Loucy (cell line): ENCODE results near the gene PRSS56.

Experiments
- H2AFZ ChIP-seq: fragments of 200-600 bp; sonication (generic); 2 replicates; pipeline ENCODE4 v1.6.0; 2016; ENCODE audit warnings: antibody characterized with exemption, mild to moderate bottlenecking, low read length, moderate library complexity
- H3F3A ChIP-seq: fragments of 200-600 bp; 2 replicates; pipeline ENCODE4 v1.6.0; 2016; ENCODE audit warnings: antibody characterized with exemption, low read depth, mild to moderate bottlenecking
- H3K27me3 ChIP-seq: fragments of 200-600 bp; sonication (generic); 2 replicates; pipeline ENCODE4 v1.6.1; 2014; ENCODE audit warnings: low read length, mild to moderate bottlenecking; ENCODE audit not compliant: insufficient read depth, poor library complexity, severe bottlenecking
- H3K36me3 ChIP-seq: fragments of 200-600 bp; sonication (generic); 2 replicates; pipeline ENCODE4 v1.6.1; 2016; ENCODE audit warnings: low read length; ENCODE audit not compliant: insufficient read depth
- H3K4me1 ChIP-seq: fragments of 200-600 bp; sonication (generic); 2 replicates; pipeline ENCODE4 v1.5.1; 2014; ENCODE audit warnings: low read length, mild to moderate bottlenecking; ENCODE audit not compliant: insufficient read depth, poor library complexity, severe bottlenecking
- H3K4me2 ChIP-seq: fragments of 200-600 bp; sonication (generic); 2 replicates; pipeline ENCODE4 v1.6.0; 2014; ENCODE audit warnings: antibody characterized with exemption, low read length, low read depth, mild to moderate bottlenecking; ENCODE audit not compliant: poor library complexity, severe bottlenecking
- H3K4me3 ChIP-seq: fragments of 200-600 bp; sonication (generic); 2 replicates; pipeline ENCODE4 v1.5.1; 2014; ENCODE audit warnings: low read length, mild to moderate bottlenecking, mixed read lengths; ENCODE audit not compliant: poor library complexity, severe bottlenecking
- H3K79me2 ChIP-seq: fragments of 200-600 bp; sonication (generic); 2 replicates; pipeline ENCODE4 v1.6.1; 2014; ENCODE audit warnings: low read length; ENCODE audit not compliant: insufficient read depth
- H3K9ac ChIP-seq: fragments of 200-600 bp; sonication (generic); 2 replicates; pipeline ENCODE4 v1.6.0; 2014; ENCODE audit warnings: mild to moderate bottlenecking, low read depth, low read length, moderate library complexity; ENCODE audit not compliant: poor library complexity, severe bottlenecking
- H3K9me2 ChIP-seq: fragments of 200-600 bp; sonication (generic); replicated peaks from 2 replicates; pipeline ENCODE4 v1.6.1; 2016; ENCODE audit warnings: low read depth, low read length, mixed read lengths
- H3K9me3 ChIP-seq: fragments of 200-600 bp; sonication (generic); 2 replicates; pipeline ENCODE4 v1.6.1; 2014; ENCODE audit warnings: mild to moderate bottlenecking, antibody characterized with exemption, low read length, low read depth; ENCODE audit not compliant: insufficient read depth
- H4K20me1 ChIP-seq: fragments of 200-600 bp; sonication (generic); 2 replicates; pipeline ENCODE4 v1.6.0; 2014; ENCODE audit warnings: antibody characterized with exemption, low read length, mild to moderate bottlenecking; ENCODE audit not compliant: insufficient read depth, poor library complexity, severe bottlenecking
- CTCF ChIP-seq: fragments of 200-600 bp; sonication (generic); conservative IDR thresholded peaks from 2 replicates; pipeline ENCODE4 v1.5.1; 2014; ENCODE audit warnings: mild to moderate bottlenecking, antibody characterized with exemption, low read length
- EZH2phosphoT487 ChIP-seq: fragments of 200-600 bp; IDR thresholded peaks from 2 replicates; pipeline ENCODE4 v1.6.1; 2018; ENCODE audit warnings: antibody characterized with exemption, mild to moderate bottlenecking, moderate library complexity, borderline replicate concordance

PRSS56 gene

GRCh38 chr2:232495292-232495691, 24.9 kb upstream of the PRSS56 start:
- no peak for TF ChIP-seq CTCF
- no peak for TF ChIP-seq EZH2phosphoT487
- no peaks in the 10 kb centered on the region for H3K27me3 ChIP-seq
- no peaks in the 10 kb centered on the region for H3K4me1 ChIP-seq
- H3K9me2 ChIP-seq: no peaks in the 10 kb centered on the region
- no peaks in the 10 kb centered on the region for H3K36me3 ChIP-seq
- H3K79me2 ChIP-seq: no peaks in the 10 kb centered on the region
- no peak overlapping the region for H3K9ac ChIP-seq
- H3K4me2 ChIP-seq: no peak overlapping the region
- no peak overlapping the region for H3K4me3 ChIP-seq
- H4K20me1 ChIP-seq: no peaks in the 10 kb centered on the region
- H3K9me3 ChIP-seq: no peaks in the 10 kb centered on the region
- H3F3A ChIP-seq: no peaks in the 10 kb centered on the region
- no peak overlapping the region for H2AFZ ChIP-seq

GRCh38 chr2:232496501-232497270, 23.5 kb upstream of the PRSS56 start:
- no peak overlapping the region for H3K4me3 ChIP-seq
- no peaks in the 10 kb centered on the region for H3K9me3 ChIP-seq

GRCh38 chr2:232497348-232497747, 22.8 kb upstream of the PRSS56 start:
- Histone ChIP-seq H3K4me3 (no peak overlapping the region), H3K4me2 (no peak overlapping the region), H3K79me2 (no peaks in the 10 kb centered on the region), H3K27me3 (no peaks in the 10 kb centered on the region), H3K9ac (no peak overlapping the region), H3K36me3 (no peaks in the 10 kb centered on the region), H4K20me1 (no peaks in the 10 kb centered on the region), H3K4me1 (no peaks in the 10 kb centered on the region), H3K9me2 (no peaks in the 10 kb centered on the region), H3F3A (no peaks in the 10 kb centered on the region), H2AFZ (no peak overlapping the region), H3K9me3 (no peaks in the 10 kb centered on the region)
- no peak for TF ChIP-seq EZH2phosphoT487
- no peak for TF ChIP-seq CTCF

More at GRCh38 chr2:232496501-232497270, 23.5 kb upstream of the PRSS56 start:
- TF ChIP-seq CTCF (no peak), EZH2phosphoT487 (no peak)
- Histone ChIP-seq H3K9me2 (no peaks in the 10 kb centered on the region), H3K79me2 (no peaks in the 10 kb centered on the region), H3K27me3 (no peaks in the 10 kb centered on the region), H2AFZ (no peak overlapping the region), H3K36me3 (no peaks in the 10 kb centered on the region), H3K4me1 (no peaks in the 10 kb centered on the region), H3F3A (no peaks in the 10 kb centered on the region), H4K20me1 (no peaks in the 10 kb centered on the region), H3K4me2 (no peak overlapping the region), H3K9ac (no peak overlapping the region)
